Measurements from ENCODE around the gene ATP5F1B.
"Not testable (repeated sequence)": the region's sequence is repeated elsewhere in the genome, so short reads cannot be mapped to it uniquely, and the experiment has no call there.

- not testable (repeated sequence) for TF ChIP-seq POLR2AphosphoS5 (IDR thresholded peaks at IDR 0.05; ENCODE audit: insufficient read depth in 1 of 2, low read depth in 1 of 2); CTCF (IDR thresholded peaks at IDR 0.05)
These were observed 8.0 kb upstream of the ATP5F1B start for GRCh38 chr12:56653781-56654180.

All from vagina (tissue), 2 donors.